Measurements from ENCODE around the gene KCTD5.

- no peak for TF ChIP-seq CTCF (IDR thresholded peaks at IDR 0.05)
- no peak for TF ChIP-seq POLR2A (IDR thresholded peaks at IDR 0.05)
Observed at GRCh38 chr16:2697401-2697948, 15.2 kb downstream of the KCTD5 start.

All from prostate gland (tissue), 2 donors.